Lower leg skin (tissue), 3 donors: ENCODE measurements around the gene SFXN1.

Source experiments
- POLR2A ChIP-seq, 2 donors: fragments of 450-650 bp; IDR thresholded peaks; one replicate each; pipeline ENCODE4 v1.6.1; 2016 to 2017; ENCODE audit warnings: antibody characterized with exemption in 2 of 2, mild to moderate bottlenecking in 1 of 2, moderate library complexity in 1 of 2
- TF ChIP-seq, protein P1 (sequence below), 3 donors: fragments of 450-650 bp; IDR thresholded peaks; one replicate each; pipeline ENCODE4 v1.5.1; 2016; ENCODE audit warnings: antibody characterized with exemption in 3 of 3, mild to moderate bottlenecking in 3 of 3, moderate library complexity in 2 of 3

DNA sequence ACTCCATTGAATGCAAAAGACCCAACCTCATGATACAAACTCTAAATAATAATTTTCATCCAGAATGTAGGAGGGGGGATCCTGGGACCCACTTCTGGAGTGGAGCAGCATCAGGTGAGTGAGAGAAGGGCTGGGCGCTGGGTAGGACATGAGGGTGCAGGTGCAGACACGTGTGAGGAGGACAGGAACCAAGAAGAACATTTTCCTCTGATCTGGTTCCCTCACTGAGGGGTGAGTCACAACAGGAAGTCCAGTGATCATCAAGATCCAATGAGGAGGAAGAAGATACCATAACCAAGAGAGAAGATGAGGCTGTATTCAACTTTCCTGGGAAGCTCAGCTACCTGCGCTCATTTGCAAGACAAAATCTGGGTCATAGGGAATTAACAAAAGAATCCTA is 57.4 kb downstream of the SFXN1 start:
- TF ChIP-seq, protein P1, sequence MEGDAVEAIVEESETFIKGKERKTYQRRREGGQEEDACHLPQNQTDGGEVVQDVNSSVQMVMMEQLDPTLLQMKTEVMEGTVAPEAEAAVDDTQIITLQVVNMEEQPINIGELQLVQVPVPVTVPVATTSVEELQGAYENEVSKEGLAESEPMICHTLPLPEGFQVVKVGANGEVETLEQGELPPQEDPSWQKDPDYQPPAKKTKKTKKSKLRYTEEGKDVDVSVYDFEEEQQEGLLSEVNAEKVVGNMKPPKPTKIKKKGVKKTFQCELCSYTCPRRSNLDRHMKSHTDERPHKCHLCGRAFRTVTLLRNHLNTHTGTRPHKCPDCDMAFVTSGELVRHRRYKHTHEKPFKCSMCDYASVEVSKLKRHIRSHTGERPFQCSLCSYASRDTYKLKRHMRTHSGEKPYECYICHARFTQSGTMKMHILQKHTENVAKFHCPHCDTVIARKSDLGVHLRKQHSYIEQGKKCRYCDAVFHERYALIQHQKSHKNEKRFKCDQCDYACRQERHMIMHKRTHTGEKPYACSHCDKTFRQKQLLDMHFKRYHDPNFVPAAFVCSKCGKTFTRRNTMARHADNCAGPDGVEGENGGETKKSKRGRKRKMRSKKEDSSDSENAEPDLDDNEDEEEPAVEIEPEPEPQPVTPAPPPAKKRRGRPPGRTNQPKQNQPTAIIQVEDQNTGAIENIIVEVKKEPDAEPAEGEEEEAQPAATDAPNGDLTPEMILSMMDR (IDR thresholded peaks at IDR 0.05): no peak
- no peak for TF ChIP-seq POLR2A (IDR thresholded peaks at IDR 0.05)
